SK-N-SH (cell line): ENCODE measurements around the gene TRNAU1AP. TPM values are rescaled to one million over a fixed set of nuclear protein-coding genes. Genes with fewer than 3 reads are reported as not detected.

Source experiments
- CTCF ChIA-PET: fragments of 300-600, 350-600 bp; formaldehyde crosslinking; extraction: SDS; loops from one replicate; lab custom pipeline; 2021; lab: Yijun Ruan, JAX
- POLR2A ChIA-PET: fragments of 350-600 bp; sonication (Branson Sonifier 250); formaldehyde crosslinking; extraction: SDS; loops from one replicate; lab custom pipeline; 2020; ENCODE audit warnings: antibody characterized with exemption, inconsistent platforms; lab: Yijun Ruan, JAX
- DNase-seq: peaks from one replicate; pipeline ENCODE4 v3.0.0; 2012
- H2AFZ ChIP-seq: fragments of 200-600 bp; sonication (generic); 2 replicates; pipeline ENCODE4 v1.8.1; 2016; ENCODE audit warnings: antibody characterized with exemption, mild to moderate bottlenecking, low read depth
- H3F3A ChIP-seq: fragments of 200-600 bp; sonication (generic); replicated peaks from 2 replicates; pipeline ENCODE3; 2016; ENCODE audit warnings: antibody characterized with exemption, mild to moderate bottlenecking; ENCODE audit not compliant: insufficient read depth
- H3K27ac ChIP-seq, 2 experiments: fragments of 200-500 bp in 1 of 2; fragments of 200-600 bp in 1 of 2; sonication (Bioruptor generic) in 1 of 2; sonication (generic), shearing (Covaris generic) in 1 of 2; 2 replicates each; pipeline versions ENCODE4 v1.5.1 to v1.6.1; 2014 to 2016; ENCODE audit warnings: low read depth in 2 of 2, inconsistent platforms in 1 of 2, low read length in 1 of 2, mild to moderate bottlenecking in 1 of 2, mixed read lengths in 1 of 2
- H3K27me3 ChIP-seq: fragments of 200-600 bp; sonication (generic), shearing (Covaris generic); 2 replicates; pipeline ENCODE4 v1.6.1; 2016; ENCODE audit warnings: mixed run types; ENCODE audit not compliant: insufficient read depth
- H3K36me3 ChIP-seq, 2 experiments: fragments of 200-500 bp in 1 of 2; fragments of 200-600 bp in 1 of 2; sonication (Bioruptor generic) in 1 of 2; sonication (generic) in 1 of 2; replicated peaks in 1 of 2; 2 replicates each; pipeline versions ENCODE3 to v1.5.1; 2014 to 2016; ENCODE audit warnings: low read length in 1 of 2, mild to moderate bottlenecking in 1 of 2; ENCODE audit not compliant: insufficient read depth in 2 of 2, control insufficient read depth in 1 of 2
- H3K4me1 ChIP-seq, 2 experiments: fragments of 200-500 bp in 1 of 2; fragments of 200-600 bp in 1 of 2; sonication (Bioruptor generic) in 1 of 2; sonication (generic), shearing (Covaris generic) in 1 of 2; 2 replicates each; pipeline versions ENCODE4 v1.5.1 to v1.6.1; 2014 to 2016; ENCODE audit warnings: low read depth in 1 of 2, low read length in 1 of 2, mixed run types in 1 of 2; ENCODE audit not compliant: insufficient read depth in 2 of 2, control insufficient read depth in 1 of 2
- H3K4me2 ChIP-seq: fragments of 200-600 bp; sonication (generic), shearing (Covaris generic); 2 replicates; pipeline ENCODE4 v1.6.1; 2017; ENCODE audit warnings: mixed run types
- H3K4me3 ChIP-seq, 2 experiments: fragments of 200-500 bp in 1 of 2; fragments of 200-600 bp in 1 of 2; sonication (Bioruptor generic) in 1 of 2; sonication (generic), shearing (Covaris generic) in 1 of 2; 2 replicates each; pipeline versions ENCODE4 v1.5.1 to v1.8.1; 2014 to 2016; ENCODE audit warnings: low read depth in 2 of 2, inconsistent platforms in 1 of 2, low read length in 1 of 2, mild to moderate bottlenecking in 1 of 2, mixed read lengths in 1 of 2, moderate library complexity in 1 of 2
- H3K79me2 ChIP-seq: fragments of 200-600 bp; sonication (generic); 2 replicates; pipeline ENCODE4 v1.8.1; 2017; ENCODE audit warnings: mild to moderate bottlenecking; ENCODE audit not compliant: insufficient read depth
- H3K9ac ChIP-seq: fragments of 200-600 bp; sonication (generic); 2 replicates; pipeline ENCODE4 v1.6.1; 2017; ENCODE audit warnings: mixed run types
- H3K9me2 ChIP-seq: fragments of 200-600 bp; sonication (generic); 2 replicates; pipeline ENCODE4 v1.6.1; 2017; ENCODE audit warnings: mixed run types
- H3K9me3 ChIP-seq: fragments of 200-600 bp; sonication (generic); 2 replicates; pipeline ENCODE4 v1.6.1; 2017; ENCODE audit warnings: mixed run types, mild to moderate bottlenecking, moderate library complexity
- H4K20me1 ChIP-seq: fragments of 200-600 bp; sonication (generic); 2 replicates; pipeline ENCODE4 v1.6.1; 2017; ENCODE audit warnings: mild to moderate bottlenecking, mixed run types; ENCODE audit not compliant: insufficient read depth
- CHD2 ChIP-seq: fragments of 150-350 bp; IDR thresholded peaks from 2 replicates; pipeline ENCODE4 v1.6.1; 2018; ENCODE audit warnings: low read length; ENCODE audit not compliant: partially characterized antibody
- ELF1 ChIP-seq: IDR thresholded peaks from 2 replicates; pipeline ENCODE4 v1.4.0; 2012
- EP300 ChIP-seq, 2 experiments: IDR thresholded peaks; 2 replicates each; pipeline versions ENCODE4 v1.4.0 to v1.6.1; 2012; ENCODE audit warnings: borderline replicate concordance in 1 of 2, low read depth in 1 of 2, low read length in 1 of 2
- EZH2phosphoT487 ChIP-seq: fragments of 200-600 bp; sonication (generic); IDR thresholded peaks from 2 replicates; pipeline ENCODE4 v1.6.1; 2017; ENCODE audit warnings: low read depth, mixed run types, mild to moderate bottlenecking, antibody characterized with exemption, moderate library complexity, borderline replicate concordance
- FOSL2 ChIP-seq: IDR thresholded peaks from 2 replicates; pipeline ENCODE4 v1.4.0; 2012; ENCODE audit warnings: low read depth, mild to moderate bottlenecking, moderate library complexity, borderline replicate concordance
- FOXJ3 ChIP-seq: sonication (generic); formaldehyde crosslinking; IDR thresholded peaks from 2 replicates; pipeline ENCODE4 v1.5.1; 2020; ENCODE audit warnings: mild to moderate bottlenecking, missing genetic modification reagents
- GABPA ChIP-seq: IDR thresholded peaks from 2 replicates; pipeline ENCODE4 v1.4.0; 2012; ENCODE audit warnings: low read depth, mild to moderate bottlenecking
- GATA2 ChIP-seq: sonication (generic); formaldehyde crosslinking; IDR thresholded peaks from 2 replicates; pipeline ENCODE4 v1.5.0; 2020; ENCODE audit warnings: mild to moderate bottlenecking, missing genetic modification reagents
- IRF3 ChIP-seq: fragments of 150-350 bp; IDR thresholded peaks from 2 replicates; pipeline ENCODE4 v1.6.1; 2016; ENCODE audit warnings: mild to moderate bottlenecking, low read depth, low read length
- JUND ChIP-seq: IDR thresholded peaks from 2 replicates; pipeline ENCODE4 v1.4.0; 2012
- MEF2A ChIP-seq: IDR thresholded peaks from 2 replicates; pipeline ENCODE4 v1.4.0; 2012; ENCODE audit warnings: low read depth, borderline replicate concordance
- MXI1 ChIP-seq: IDR thresholded peaks from 2 replicates; pipeline ENCODE4 v1.6.1; 2012; ENCODE audit warnings: mild to moderate bottlenecking, low read depth, low read length, improper control_type of control experiment
- NFIC ChIP-seq: IDR thresholded peaks from 2 replicates; pipeline ENCODE4 v1.4.0; 2012; ENCODE audit warnings: borderline replicate concordance
- NRF1 ChIP-seq: IDR thresholded peaks from 2 replicates; pipeline ENCODE4 v1.6.1; 2012; ENCODE audit warnings: low read depth, mild to moderate bottlenecking, low read length
- PBX3 ChIP-seq: IDR thresholded peaks from 2 replicates; pipeline ENCODE4; 2012
- POLR2AphosphoS5 ChIP-seq: IDR thresholded peaks from 2 replicates; pipeline ENCODE4 v1.6.1; 2012; ENCODE audit warnings: low read depth, low read length
- RAD21 ChIP-seq: IDR thresholded peaks from 2 replicates; pipeline ENCODE4 v1.6.1; 2012; ENCODE audit warnings: mild to moderate bottlenecking, low read length
- RCOR1 ChIP-seq: fragments of 150-350 bp; IDR thresholded peaks from 2 replicates; pipeline ENCODE4 v1.6.1; 2017; ENCODE audit warnings: antibody characterized with exemption, low read length
- RFX5 ChIP-seq: IDR thresholded peaks from 2 replicates; pipeline ENCODE4 v1.6.1; 2012; ENCODE audit warnings: mild to moderate bottlenecking, improper control_type of control experiment, low read length
- SMC3 ChIP-seq: IDR thresholded peaks from 2 replicates; pipeline ENCODE4 v1.6.1; 2012; ENCODE audit warnings: low read depth, low read length, improper control_type of control experiment
- TAF1 ChIP-seq: IDR thresholded peaks from 2 replicates; pipeline ENCODE4 v1.6.1; 2012; ENCODE audit warnings: low read depth, mild to moderate bottlenecking, low read length, moderate library complexity, borderline replicate concordance
- YY1 ChIP-seq: IDR thresholded peaks from 2 replicates; pipeline ENCODE4 v1.4.0; 2012; ENCODE audit warnings: low read depth, mild to moderate bottlenecking
- WGBS: methylation state at CpG from one replicate; pipeline ENCODE4 v1.1.6; 2017; ENCODE audit warnings: low lambda C conversion rate; 5-methylcytosine and 5-hydroxymethylcytosine counted together
- polyA plus RNA-seq, 3 experiments: library from polyadenylated mRNA; depleted of rRNA; stranded (reverse); fragments of >200 nt; gene quantifications; 2 replicates each; pipeline ENCODE4 v1.2.3, GENCODE V29; 2012
- TF ChIP-seq, protein P1 (sequence below): IDR thresholded peaks from 2 replicates; pipeline ENCODE4 v1.4.0; 2012; ENCODE audit warnings: low read depth
- TF ChIP-seq, protein P2 (sequence below): fragments of 150-350 bp; IDR thresholded peaks from 2 replicates; pipeline ENCODE4 v1.6.1; 2017; ENCODE audit warnings: antibody characterized with exemption, low read length, low read depth, borderline replicate concordance
- TF ChIP-seq, protein P3 (sequence below): IDR thresholded peaks from 2 replicates; pipeline ENCODE4 v1.4.0; 2012; ENCODE audit warnings: low read depth, borderline replicate concordance
- TF ChIP-seq, protein P4 (sequence below): IDR thresholded peaks from 2 replicates; pipeline ENCODE4 v1.4.0; 2012; ENCODE audit warnings: low read depth, borderline replicate concordance

Gene TRNAU1AP
- polyA plus RNA-seq, 1 of the 3 experiments (the other 2 are of a cell fraction): 25.8 TPM

- Histone ChIP-seq H3K4me2 (peak overlapping the region; percentile 71), H3K9ac (no peak overlapping the region), H3K79me2 (no peaks in the 10 kb centered on the region), H3K9me3 (no peaks in the 10 kb centered on the region), H3K4me3 (peak overlapping the region in 1 of 2 experiments; percentile 25; a peak in 1 of 4 replicates), H3K9me2 (no peaks in the 10 kb centered on the region), H3K36me3 (peaks cover 3 to 19% of the 10 kb centered on the region in 2 experiments), H3K4me1 (peaks cover 0 to 13% of the 10 kb centered on the region in 2 experiments; a peak in 3 of 4 replicates), H2AFZ (no peak overlapping the region), H3K27ac (peak overlapping the region in 1 of 2 experiments; percentile 69; a peak in 2 of 4 replicates), H3K27me3 (no peaks in the 10 kb centered on the region), H3F3A (peaks cover 32% of the 10 kb centered on the region), H4K20me1 (peaks cover 4% of the 10 kb centered on the region; the same call in 1 of the 2 replicates)
- CTCF ChIA-PET: interaction anchor here (1.4 to 6.4 kb wide), 11 partner anchors 10 to 353 kb away, joined by 3 to 48 read pairs (median 11); no protein-coding TSS in a partner anchor
- POLR2A ChIA-PET: interaction anchor here (0.7 to 1.8 kb wide), 2 partner anchors 20 to 94 kb away, joined by 3 to 14 read pairs; no protein-coding TSS in a partner anchor
- DNase-seq: no peak
- WGBS: 14% methylated on average over 3 of the region's 3 CpGs
- peak; percentile 79 for TF ChIP-seq NFIC
- TF ChIP-seq GATA2 (CRISPR knock-in tag): no peak
- TF ChIP-seq FOSL2: peak; percentile 95
- TF ChIP-seq, protein P1, sequence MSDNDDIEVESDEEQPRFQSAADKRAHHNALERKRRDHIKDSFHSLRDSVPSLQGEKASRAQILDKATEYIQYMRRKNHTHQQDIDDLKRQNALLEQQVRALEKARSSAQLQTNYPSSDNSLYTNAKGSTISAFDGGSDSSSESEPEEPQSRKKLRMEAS: peak; percentile 40; the same call in 1 of the 2 replicates
- no peak for TF ChIP-seq TAF1
- TF ChIP-seq, protein P2, sequence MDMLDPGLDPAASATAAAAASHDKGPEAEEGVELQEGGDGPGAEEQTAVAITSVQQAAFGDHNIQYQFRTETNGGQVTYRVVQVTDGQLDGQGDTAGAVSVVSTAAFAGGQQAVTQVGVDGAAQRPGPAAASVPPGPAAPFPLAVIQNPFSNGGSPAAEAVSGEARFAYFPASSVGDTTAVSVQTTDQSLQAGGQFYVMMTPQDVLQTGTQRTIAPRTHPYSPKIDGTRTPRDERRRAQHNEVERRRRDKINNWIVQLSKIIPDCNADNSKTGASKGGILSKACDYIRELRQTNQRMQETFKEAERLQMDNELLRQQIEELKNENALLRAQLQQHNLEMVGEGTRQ: no peak
- peak; percentile 78 for TF ChIP-seq PBX3
- no peak for TF ChIP-seq CHD2
- TF ChIP-seq, protein P3, sequence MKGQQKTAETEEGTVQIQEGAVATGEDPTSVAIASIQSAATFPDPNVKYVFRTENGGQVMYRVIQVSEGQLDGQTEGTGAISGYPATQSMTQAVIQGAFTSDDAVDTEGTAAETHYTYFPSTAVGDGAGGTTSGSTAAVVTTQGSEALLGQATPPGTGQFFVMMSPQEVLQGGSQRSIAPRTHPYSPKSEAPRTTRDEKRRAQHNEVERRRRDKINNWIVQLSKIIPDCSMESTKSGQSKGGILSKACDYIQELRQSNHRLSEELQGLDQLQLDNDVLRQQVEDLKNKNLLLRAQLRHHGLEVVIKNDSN: no peak
- TF ChIP-seq, protein P4, sequence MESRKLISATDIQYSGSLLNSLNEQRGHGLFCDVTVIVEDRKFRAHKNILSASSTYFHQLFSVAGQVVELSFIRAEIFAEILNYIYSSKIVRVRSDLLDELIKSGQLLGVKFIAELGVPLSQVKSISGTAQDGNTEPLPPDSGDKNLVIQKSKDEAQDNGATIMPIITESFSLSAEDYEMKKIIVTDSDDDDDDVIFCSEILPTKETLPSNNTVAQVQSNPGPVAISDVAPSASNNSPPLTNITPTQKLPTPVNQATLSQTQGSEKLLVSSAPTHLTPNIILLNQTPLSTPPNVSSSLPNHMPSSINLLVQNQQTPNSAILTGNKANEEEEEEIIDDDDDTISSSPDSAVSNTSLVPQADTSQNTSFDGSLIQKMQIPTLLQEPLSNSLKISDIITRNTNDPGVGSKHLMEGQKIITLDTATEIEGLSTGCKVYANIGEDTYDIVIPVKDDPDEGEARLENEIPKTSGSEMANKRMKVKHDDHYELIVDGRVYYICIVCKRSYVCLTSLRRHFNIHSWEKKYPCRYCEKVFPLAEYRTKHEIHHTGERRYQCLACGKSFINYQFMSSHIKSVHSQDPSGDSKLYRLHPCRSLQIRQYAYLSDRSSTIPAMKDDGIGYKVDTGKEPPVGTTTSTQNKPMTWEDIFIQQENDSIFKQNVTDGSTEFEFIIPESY: no peak
- no peak for TF ChIP-seq ELF1
- no peak for TF ChIP-seq SMC3
- no peak for TF ChIP-seq RAD21
- TF ChIP-seq IRF3: no peak
- no peak for TF ChIP-seq NRF1
- TF ChIP-seq RCOR1: no peak
- TF ChIP-seq MEF2A: peak; percentile 27; the same call in 1 of the 2 replicates
- TF ChIP-seq MXI1: no peak
- no peak for TF ChIP-seq FOXJ3 (CRISPR knock-in tag)
- TF ChIP-seq JUND: peak; percentile 94
- TF ChIP-seq POLR2AphosphoS5: peak; percentile 53; the same call in 1 of the 2 replicates
- TF ChIP-seq RFX5: no peak
- no peak for TF ChIP-seq YY1
- TF ChIP-seq GABPA: no peak
- no peak for TF ChIP-seq EZH2phosphoT487
- peak in 1 of 2 experiments; percentile 60; a peak in 1 of 4 replicates for TF ChIP-seq EP300 (IDR thresholded peaks at IDR 0.05; ENCODE audit: borderline replicate concordance in 1 of 2, low read depth in 1 of 2, low read length in 1 of 2)
These were observed 48.8 kb downstream of the TRNAU1AP start for GRCh38 chr1:28601696-28602095.
